A673 (cell line): ENCODE data around the gene GATA1. TPM values are rescaled to one million over a fixed set of nuclear protein-coding genes. Genes with fewer than 3 reads are reported as not detected.

Experiments
- BruUV-seq: library from RNA; stranded (reverse); fragments of 400-500 nt; replicated peaks from 2 replicates; lab custom pipeline; 2021; lab: Mats Ljungman, UMichigan
- CTCF ChIA-PET: fragments of 300-600 bp; sonication (Branson Sonifier 250); formaldehyde crosslinking; loops from one replicate; lab custom pipeline; 2022; ENCODE audit warnings: antibody characterized with exemption; lab: Charles Lee
- POLR2A ChIA-PET: fragments of 300-600 bp; sonication (Branson Sonifier 250); formaldehyde crosslinking; loops from one replicate; lab custom pipeline; 2022; ENCODE audit warnings: antibody characterized with exemption; ENCODE audit not compliant: low non-redundant PET; lab: Charles Lee
- DNase-seq: peaks from one replicate; pipeline ENCODE4 v3.0.0-alpha.2; 2015; ENCODE audit warnings: low spot score
- H3K27ac ChIP-seq: fragments of 200-600 bp; sonication (generic); 2 replicates; pipeline ENCODE4 v1.5.1; 2016; ENCODE audit warnings: mixed run types, low read depth, mild to moderate bottlenecking, mixed read lengths, antibody characterized with exemption, low read length; ENCODE audit not compliant: poor library complexity, severe bottlenecking
- H3K27me3 ChIP-seq: fragments of 200-600 bp; sonication (generic); replicated peaks from 2 replicates; pipeline ENCODE4 v1.6.1; 2017; ENCODE audit warnings: mixed run types, low read depth, mild to moderate bottlenecking, mixed read lengths, antibody characterized with exemption, low read length; ENCODE audit not compliant: insufficient read depth, poor library complexity
- H3K36me3 ChIP-seq: fragments of 200-600 bp; sonication (generic); 2 replicates; pipeline ENCODE4 v1.6.1; 2016; ENCODE audit warnings: mixed run types, mild to moderate bottlenecking, mixed read lengths, antibody characterized with exemption, low read length; ENCODE audit not compliant: insufficient read depth, poor library complexity, severe bottlenecking
- H3K4me1 ChIP-seq: fragments of 200-600 bp; sonication (generic); 2 replicates; pipeline ENCODE4 v1.6.1; 2017; ENCODE audit warnings: mixed run types, mild to moderate bottlenecking, mixed read lengths, antibody characterized with exemption, low read length; ENCODE audit not compliant: insufficient read depth, poor library complexity, severe bottlenecking
- H3K4me3 ChIP-seq: fragments of 200-600 bp; sonication (generic); 2 replicates; pipeline ENCODE4 v1.5.1; 2016; ENCODE audit warnings: low read depth, mixed run types, mild to moderate bottlenecking, mixed read lengths, low read length; ENCODE audit not compliant: poor library complexity, severe bottlenecking
- H3K9me3 ChIP-seq: fragments of 200-600 bp; sonication (generic); 2 replicates; pipeline ENCODE4 v1.6.1; 2016; ENCODE audit warnings: mixed run types, low read depth, mild to moderate bottlenecking, mixed read lengths, antibody characterized with exemption, low read length; ENCODE audit not compliant: poor library complexity, severe bottlenecking
- CTCF ChIP-seq: fragments of 300-800, 200-600 bp; sonication (generic); conservative IDR thresholded peaks from 2 replicates; pipeline ENCODE4 v1.5.1; 2017; ENCODE audit warnings: low read depth, mild to moderate bottlenecking, antibody characterized with exemption, low read length, moderate library complexity, mixed read lengths
- EZH2 ChIP-seq: fragments of 200-600 bp; sonication (generic); IDR thresholded peaks from 2 replicates; pipeline ENCODE4 v1.6.1; 2017; ENCODE audit warnings: borderline replicate concordance, low read depth, mild to moderate bottlenecking, mixed read lengths, antibody characterized with exemption, low read length; ENCODE audit not compliant: poor library complexity, severe bottlenecking
- intact Hi-C: fragments of 100-400 bp; cut with micrococcal nuclease; formaldehyde crosslinking; loops from one replicate; pipeline ENCODE4 v1.10.0; 2022; ENCODE audit not compliant: unreplicated experiment
- total RNA-seq: library from RNA; stranded (reverse); gene quantifications from 2 replicates; pipeline ENCODE4 v1.2.3, GENCODE V29; 2021

Gene GATA1
- total RNA-seq, 1 experiment from 2014 or later: not detected

- Histone ChIP-seq H3K9me3 (no peaks in the 10 kb centered on the region), H3K27me3 (no peaks in the 10 kb centered on the region), H3K36me3 (no peaks in the 10 kb centered on the region), H3K4me3 (no peak overlapping the region), H3K27ac (no peak overlapping the region), H3K4me1 (no peaks in the 10 kb centered on the region)
- ChIA-PET POLR2A (no interaction called here), CTCF (no interaction called here)
- no TSS peak for BruUV-seq
- no peak for DNase-seq
- intact Hi-C loops: no loop called here
- TF ChIP-seq EZH2 (no peak), CTCF (no peak)
These were observed 7.5 kb downstream of the GATA1 start for GRCh38 chrX:48793935-48794334.

- H3K27ac ChIP-seq: no peak overlapping the region
- no TSS peak for BruUV-seq
- H3K9me3 ChIP-seq: no peaks in the 10 kb centered on the region
- H3K27me3 ChIP-seq: no peaks in the 10 kb centered on the region
- intact Hi-C loops: no loop called here
- DNase-seq: no peak
- ChIA-PET POLR2A (no interaction called here), CTCF (no interaction called here)
- no peak overlapping the region for H3K4me3 ChIP-seq
- TF ChIP-seq EZH2: no peak
- TF ChIP-seq CTCF: no peak
- H3K4me1 ChIP-seq: no peaks in the 10 kb centered on the region
- H3K36me3 ChIP-seq: no peaks in the 10 kb centered on the region
These were observed 8.0 kb downstream of the GATA1 start for GRCh38 chrX:48794340-48794910.

GRCh38 chrX:48794911-48795515 is 8.6 kb downstream of the GATA1 start:
- Histone ChIP-seq H3K4me1 (no peaks in the 10 kb centered on the region), H3K9me3 (no peaks in the 10 kb centered on the region), H3K36me3 (no peaks in the 10 kb centered on the region), H3K27me3 (no peaks in the 10 kb centered on the region), H3K27ac (no peak overlapping the region), H3K4me3 (no peak overlapping the region)
- no peak for DNase-seq
- POLR2A ChIA-PET: no interaction called here
- intact Hi-C loops: no loop called here
- BruUV-seq: no TSS peak
- CTCF ChIA-PET: no interaction called here
- TF ChIP-seq EZH2: no peak
- TF ChIP-seq CTCF: no peak
